ENCODE data around the gene SPTBN5.

- TF ChIP-seq, protein P1, sequence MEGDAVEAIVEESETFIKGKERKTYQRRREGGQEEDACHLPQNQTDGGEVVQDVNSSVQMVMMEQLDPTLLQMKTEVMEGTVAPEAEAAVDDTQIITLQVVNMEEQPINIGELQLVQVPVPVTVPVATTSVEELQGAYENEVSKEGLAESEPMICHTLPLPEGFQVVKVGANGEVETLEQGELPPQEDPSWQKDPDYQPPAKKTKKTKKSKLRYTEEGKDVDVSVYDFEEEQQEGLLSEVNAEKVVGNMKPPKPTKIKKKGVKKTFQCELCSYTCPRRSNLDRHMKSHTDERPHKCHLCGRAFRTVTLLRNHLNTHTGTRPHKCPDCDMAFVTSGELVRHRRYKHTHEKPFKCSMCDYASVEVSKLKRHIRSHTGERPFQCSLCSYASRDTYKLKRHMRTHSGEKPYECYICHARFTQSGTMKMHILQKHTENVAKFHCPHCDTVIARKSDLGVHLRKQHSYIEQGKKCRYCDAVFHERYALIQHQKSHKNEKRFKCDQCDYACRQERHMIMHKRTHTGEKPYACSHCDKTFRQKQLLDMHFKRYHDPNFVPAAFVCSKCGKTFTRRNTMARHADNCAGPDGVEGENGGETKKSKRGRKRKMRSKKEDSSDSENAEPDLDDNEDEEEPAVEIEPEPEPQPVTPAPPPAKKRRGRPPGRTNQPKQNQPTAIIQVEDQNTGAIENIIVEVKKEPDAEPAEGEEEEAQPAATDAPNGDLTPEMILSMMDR (IDR thresholded peaks at IDR 0.05): no peak
- TF ChIP-seq EZH2 (IDR thresholded peaks at IDR 0.05; ENCODE audit: borderline replicate concordance, insufficient read depth, low read depth, low read length, poor library complexity, severe bottlenecking): no peak
Observed at GRCh38 chr15:41854443-41854842, 39.4 kb downstream of the SPTBN5 start.

Data from B cell (primary cell).